A549 (cell line): ENCODE measurements around the gene ARHGAP26.

Experiments
- CEBPB ChIP-seq, 2 experiments: fragments of >200 bp in 1 of 2; sonication (Bioruptor Twin) in 1 of 2; formaldehyde crosslinking in 1 of 2; IDR thresholded peaks; 2 replicates each; pipeline ENCODE4 v1.6.1; 2012 to 2016
- CHD2 ChIP-seq: fragments of 150-350 bp; IDR thresholded peaks from 2 replicates; pipeline ENCODE4 v1.6.1; 2014; ENCODE audit warnings: low read length; ENCODE audit not compliant: partially characterized antibody
- CTCF ChIP-seq: fragments of >200 bp; sonication (Bioruptor Twin); formaldehyde crosslinking; IDR thresholded peaks from 3 replicates; pipeline ENCODE4 v1.5.1; 2016
- REST ChIP-seq: fragments of 200-600 bp; sonication (generic); IDR thresholded peaks from 2 replicates; pipeline ENCODE4 v1.6.1; 2016; ENCODE audit warnings: antibody characterized with exemption, mild to moderate bottlenecking, moderate library complexity
- SMC3 ChIP-seq: fragments of >200 bp; sonication (Bioruptor Twin); formaldehyde crosslinking; IDR thresholded peaks from 3 replicates; pipeline ENCODE4 v1.6.1; 2018; ENCODE audit warnings: inconsistent platforms

- TF ChIP-seq CEBPB (IDR thresholded peaks at IDR 0.05): no peak
- no peak for TF ChIP-seq SMC3
- TF ChIP-seq CHD2: no peak
- TF ChIP-seq REST: no peak
- TF ChIP-seq CTCF: no peak
These were observed 359.9 kb downstream of the ARHGAP26 start for GRCh38 chr5:143129910-143130612.
